ENCODE results near the gene FIGN. TPM values are rescaled to one million over a fixed set of nuclear protein-coding genes. Genes with fewer than 3 reads are reported as not detected.

FIGN gene
- total and polyA plus RNA-seq, 2 of the 8 experiments (the other 6 are each of a cell fraction or from before 2014, with no cell fraction given): 5.0 to 22.8 TPM

- Histone ChIP-seq H3K27ac (ENCODE audit: low read depth, low read length) (no peak overlapping the region), H4K8ac (ENCODE audit: extremely low read depth, insufficient read depth, low read length) (no peak overlapping the region), H3K4ac (replicated peaks; ENCODE audit: insufficient read length, low read depth, low read length) (no peak overlapping the region), H3K4me2 (ENCODE audit: insufficient read depth in 1 of 2, low read depth in 2 of 2, low read length in 2 of 2) (no peak overlapping the region), H3K9ac (replicated peaks in 1 of 4; ENCODE audit: extremely low read depth in 1 of 4, low read depth in 3 of 4, low read length in 3 of 4) (no peak overlapping the region), H3K23ac (ENCODE audit: insufficient read length) (no peak overlapping the region), H4K91ac (replicated peaks; ENCODE audit: insufficient read length, low read length) (no peak overlapping the region), H4K20me1 (replicated peaks in 1 of 2; ENCODE audit: control insufficient read depth in 1 of 2, insufficient read depth in 2 of 2, low read length in 2 of 2) (no peaks in the 10 kb centered on the region), H3K27me3 (replicated peaks in 1 of 4; ENCODE audit: control insufficient read depth in 3 of 4, extremely low read depth in 1 of 4, insufficient read depth in 3 of 4, low read length in 3 of 4) (no peaks in the 10 kb centered on the region), H3K4me3 (ENCODE audit: extremely low read depth in 1 of 4, insufficient read depth in 2 of 4, low read depth in 3 of 4, low read length in 4 of 4) (no peak overlapping the region), H3K79me2 (ENCODE audit: control insufficient read depth in 1 of 2, insufficient read depth in 2 of 2, low read length in 2 of 2) (no peaks in the 10 kb centered on the region), H3K56ac (replicated peaks; ENCODE audit: insufficient read length, low read depth, low read length) (no peak overlapping the region), H2AFZ (ENCODE audit: low read length) (peak overlapping the region; percentile 45; the same call in 1 of the 2 replicates), H3K4me1 (replicated peaks in 1 of 4; ENCODE audit: control insufficient read depth in 3 of 4, insufficient read depth in 4 of 4, low read length in 3 of 4) (no peaks in the 10 kb centered on the region), H2BK120ac (replicated peaks; ENCODE audit: low read depth, low read length) (no peak overlapping the region), H3K23me2 (ENCODE audit: low read depth, low read length) (no peaks in the 10 kb centered on the region), H2BK12ac (ENCODE audit: low read depth, low read length) (no peak overlapping the region), H2BK15ac (ENCODE audit: low read length) (no peak overlapping the region), H2BK5ac (ENCODE audit: low read depth, low read length) (no peak overlapping the region), H3K18ac (ENCODE audit: extremely low read depth, low read length) (no peak overlapping the region), H3K36me3 (ENCODE audit: control insufficient read depth in 2 of 4, insufficient read depth in 4 of 4, low read length in 3 of 4) (no peaks in the 10 kb centered on the region), H3K79me1 (ENCODE audit: low read depth, low read length) (no peaks in the 10 kb centered on the region), H4K5ac (ENCODE audit: insufficient read length, low read depth, low read length) (no peak overlapping the region), H2BK20ac (ENCODE audit: low read length) (no peak overlapping the region), H3K9me3 (ENCODE audit: insufficient read depth in 2 of 2, low read depth in 1 of 2, low read length in 1 of 2) (no peaks in the 10 kb centered on the region), H2AK5ac (ENCODE audit: low read depth, low read length) (no peak overlapping the region), H3K14ac (ENCODE audit: insufficient read length) (no peak overlapping the region)
- WGBS, 2 experiments (ENCODE audit: extremely low coverage in 1 of 2, insufficient coverage in 1 of 2, insufficient read length in 1 of 2, insufficient replicate concordance in 2 of 2, low coverage in 1 of 2, low lambda C conversion rate in 2 of 2, missing lambda C conversion rate in 1 of 2): 86% methylated on average over 4 of the region's 4 CpGs; no CpG with 5 or more reads in 1 of the 2 experiments
- ChIA-PET POLR2A (ENCODE audit: partially characterized antibody) (interaction anchor here (1.6 kb wide), 1 partner anchor 31 kb away, joined by 4 read pairs; the partner anchor contains the start of gene FIGN), CTCF (ENCODE audit: partially characterized antibody) (no interaction called here)
- no peak for FAIRE-seq
- TF ChIP-seq BRCA1 (IDR thresholded peaks at IDR 0.05; ENCODE audit: low read depth, low read length): no peak
- TF ChIP-seq CHD2 (IDR thresholded peaks at IDR 0.05; ENCODE audit: low read length): no peak
- no peak for TF ChIP-seq FOSL1 (IDR thresholded peaks at IDR 0.05; ENCODE audit: insufficient read depth, low read depth, low read length)
- TF ChIP-seq SP2 (IDR thresholded peaks at IDR 0.05; ENCODE audit: low read length): no peak
- no peak for TF ChIP-seq ATF2 (IDR thresholded peaks at IDR 0.05; ENCODE audit: low read length)
- TF ChIP-seq ASH2L (IDR thresholded peaks at IDR 0.05; ENCODE audit: low read length): no peak
- TF ChIP-seq JUND (IDR thresholded peaks at IDR 0.05; ENCODE audit: low read length): no peak
- no peak for TF ChIP-seq ZNF274 (IDR thresholded peaks at IDR 0.05; ENCODE audit: borderline replicate concordance, extremely low read depth, low read length)
- DNase-seq (ENCODE audit: low read depth in 1 of 2, low spot score in 2 of 2): no peak
Measured at GRCh38 chr2:163767097-163767496, 31.3 kb upstream of the FIGN start.

Data from H1 (cell line).